Right lobe of liver (tissue), 4 donors: ENCODE measurements around the gene CPLX3.

ENCODE experiments used
- CTCF ChIP-seq, 4 donors: fragments of 200-600 bp in 3 of 4; fragments of 450-650 bp in 1 of 4; IDR thresholded peaks; one replicate each; pipeline versions ENCODE4 v1.5.1 to v1.8.0; 2016 to 2022; ENCODE audit warnings: antibody characterized with exemption in 4 of 4, mild to moderate bottlenecking in 2 of 4
- POLR2A ChIP-seq: fragments of 450-650 bp; IDR thresholded peaks from one replicate; pipeline ENCODE4 v1.6.1; 2017; ENCODE audit warnings: antibody characterized with exemption, mild to moderate bottlenecking
- donor health status: DM: no; HTN: no; CAD: no.
- donor health status: DM: no; HTN: no; CAD: no.
- donor health status: DM: no; HTN: yes; CAD: no.

GRCh38 chr15:74807282-74807681 lies 19.1 kb upstream of the CPLX3 start:
- TF ChIP-seq CTCF (IDR thresholded peaks at IDR 0.05) (no peak), POLR2A (no peak)
